ENCODE measurements around the gene SPATA18.

GRCh38 chr4:52036886-52037530 lies 14.1 kb upstream of the SPATA18 start:
- TF ChIP-seq EZH2 (IDR thresholded peaks at IDR 0.05; ENCODE audit: borderline replicate concordance, insufficient read depth, low read depth, low read length, poor library complexity, severe bottlenecking) = no peak
- TF ChIP-seq CTCF (IDR thresholded peaks at IDR 0.05) = no peak
